A673 (cell line): ENCODE measurements around the gene ZNF514.

Source experiments
- CTCF ChIP-seq: fragments of 300-800, 200-600 bp; sonication (generic); conservative IDR thresholded peaks from 2 replicates; pipeline ENCODE4 v1.5.1; 2017; ENCODE audit warnings: low read depth, mild to moderate bottlenecking, antibody characterized with exemption, low read length, moderate library complexity, mixed read lengths
- EZH2 ChIP-seq: fragments of 200-600 bp; sonication (generic); IDR thresholded peaks from 2 replicates; pipeline ENCODE4 v1.6.1; 2017; ENCODE audit warnings: borderline replicate concordance, low read depth, mild to moderate bottlenecking, mixed read lengths, antibody characterized with exemption, low read length; ENCODE audit not compliant: poor library complexity, severe bottlenecking

- TF ChIP-seq CTCF (no peak), EZH2 (no peak)
Measured at GRCh38 chr2:95099910-95100309, 59.7 kb downstream of the ZNF514 start.
